H1 (cell line): ENCODE results near the gene MGST2. TPM values are rescaled to one million over a fixed set of nuclear protein-coding genes. Genes with fewer than 3 reads are reported as not detected.

Experiments used
- CTCF ChIA-PET: fragments of 300-600 bp; sonication (Branson Sonifier 250); formaldehyde crosslinking; loops from one replicate; lab custom pipeline; 2021; ENCODE audit not compliant: partially characterized antibody; lab: Charles Lee
- POLR2A ChIA-PET: fragments of 300-600 bp; sonication (Branson Sonifier 250); formaldehyde crosslinking; loops from one replicate; lab custom pipeline; 2021; ENCODE audit warnings: inconsistent platforms; ENCODE audit not compliant: partially characterized antibody; lab: Charles Lee
- DNase-seq, 2 experiments: peaks; one replicate each; pipeline versions ENCODE4 v3.0.0 to v3.0.0-alpha.2; 2010 to 2022; ENCODE audit warnings: low spot score in 2 of 2, low read depth in 1 of 2, mixed read lengths in 1 of 2
- FAIRE-seq: peaks from 2 replicates; lab custom pipeline; 2011; peaks lifted over from hg19 to GRCh38; lab: Jason Lieb, UNC
- H2AFZ ChIP-seq: 2 replicates; pipeline ENCODE4 v1.8.1; 2012; ENCODE audit warnings: low read length, inconsistent platforms
- H2AK5ac ChIP-seq: 2 replicates; pipeline ENCODE4 v1.6.1; 2013; ENCODE audit warnings: low read depth, low read length
- H2BK120ac ChIP-seq: replicated peaks from 2 replicates; pipeline ENCODE3; 2013; ENCODE audit warnings: low read depth, low read length, inconsistent platforms
- H2BK12ac ChIP-seq: 2 replicates; pipeline ENCODE4 v1.6.1; 2013; ENCODE audit warnings: low read depth, low read length
- H2BK15ac ChIP-seq: 2 replicates; pipeline ENCODE4 v1.6.1; 2013; ENCODE audit warnings: low read length
- H2BK20ac ChIP-seq: 2 replicates; pipeline ENCODE4 v1.6.1; 2013; ENCODE audit warnings: low read length
- H2BK5ac ChIP-seq: 2 replicates; pipeline ENCODE4 v1.6.1; 2013; ENCODE audit warnings: low read depth, low read length
- H3K14ac ChIP-seq: 2 replicates; pipeline ENCODE4 v1.6.1; 2013; ENCODE audit warnings: inconsistent platforms; ENCODE audit not compliant: insufficient read length
- H3K18ac ChIP-seq: 2 replicates; pipeline ENCODE4 v1.6.1; 2013; ENCODE audit warnings: low read length; ENCODE audit errors: extremely low read depth
- H3K23ac ChIP-seq: 2 replicates; pipeline ENCODE4 v1.6.1; 2013; ENCODE audit warnings: inconsistent platforms; ENCODE audit not compliant: insufficient read length
- H3K23me2 ChIP-seq: 2 replicates; pipeline ENCODE4 v1.6.1; 2013; ENCODE audit warnings: low read depth, low read length
- H3K27ac ChIP-seq: 2 replicates; pipeline ENCODE4 v1.6.1; 2011; ENCODE audit warnings: low read depth, low read length, inconsistent platforms
- H3K27me3 ChIP-seq, 4 experiments: replicated peaks in 1 of 4; 1 replicate in 1 of 4; 2 replicates in 3 of 4; pipeline versions ENCODE4 v1.6.1 to v1.8.1; 2011 to 2013; ENCODE audit warnings: low read length in 3 of 4, mild to moderate bottlenecking in 3 of 4, inconsistent platforms in 2 of 4, mixed read lengths in 2 of 4, moderate library complexity in 1 of 4; ENCODE audit not compliant: control insufficient read depth in 3 of 4, insufficient read depth in 3 of 4; ENCODE audit errors: extremely low read depth in 1 of 4
- H3K36me3 ChIP-seq, 4 experiments: 2 replicates each; pipeline versions ENCODE4 v1.6.1 to v1.8.1; 2011 to 2013; ENCODE audit warnings: mild to moderate bottlenecking in 4 of 4, low read length in 3 of 4, moderate library complexity in 2 of 4, control low read depth in 1 of 4, inconsistent platforms in 1 of 4; ENCODE audit not compliant: insufficient read depth in 4 of 4, control insufficient read depth in 2 of 4
- H3K4ac ChIP-seq: replicated peaks from 2 replicates; pipeline ENCODE3; 2013; ENCODE audit warnings: low read length, low read depth, mixed read lengths, inconsistent platforms; ENCODE audit not compliant: insufficient read length
- H3K4me1 ChIP-seq, 4 experiments: replicated peaks in 1 of 4; 1 replicate in 1 of 4; 2 replicates in 3 of 4; pipeline versions ENCODE4 v1.6.1 to v1.8.1; 2011 to 2013; ENCODE audit warnings: low read length in 3 of 4, inconsistent platforms in 2 of 4, mixed read lengths in 1 of 4; ENCODE audit not compliant: insufficient read depth in 4 of 4, control insufficient read depth in 3 of 4
- H3K4me2 ChIP-seq, 2 experiments: 2 replicates each; pipeline versions ENCODE4 v1.6.1 to v1.8.1; 2011 to 2013; ENCODE audit warnings: low read depth in 2 of 2, low read length in 2 of 2, control low read depth in 1 of 2, inconsistent platforms in 1 of 2, mild to moderate bottlenecking in 1 of 2; ENCODE audit not compliant: insufficient read depth in 1 of 2
- H3K4me3 ChIP-seq, 4 experiments: fragments of 200-600, 300-600 bp in 1 of 4; sonication (generic), shearing (Covaris generic), sonication (Bioruptor Twin) in 1 of 4; 2 replicates each; pipeline versions ENCODE4 v1.5.1 to v1.8.1; 2011 to 2016; ENCODE audit warnings: low read length in 4 of 4, low read depth in 3 of 4, control low read depth in 2 of 4, inconsistent platforms in 2 of 4, mild to moderate bottlenecking in 2 of 4, mixed read lengths in 1 of 4, moderate library complexity in 1 of 4; ENCODE audit not compliant: insufficient read depth in 2 of 4; ENCODE audit errors: extremely low read depth in 1 of 4
- H3K56ac ChIP-seq: replicated peaks from 2 replicates; pipeline ENCODE3; 2013; ENCODE audit warnings: low read depth, mild to moderate bottlenecking, mixed read lengths, low read length, inconsistent platforms; ENCODE audit not compliant: insufficient read length
- H3K79me1 ChIP-seq: 2 replicates; pipeline ENCODE4 v1.6.1; 2013; ENCODE audit warnings: low read depth, low read length, control low read depth
- H3K79me2 ChIP-seq, 2 experiments: 2 replicates each; pipeline versions ENCODE4 v1.6.1 to v1.8.1; 2012 to 2013; ENCODE audit warnings: low read length in 2 of 2, mild to moderate bottlenecking in 2 of 2, inconsistent platforms in 1 of 2; ENCODE audit not compliant: insufficient read depth in 2 of 2, control insufficient read depth in 1 of 2
- H3K9ac ChIP-seq, 4 experiments: replicated peaks in 1 of 4; 1 replicate in 1 of 4; 2 replicates in 3 of 4; pipeline versions ENCODE4 v1.6.1 to v1.8.1; 2011 to 2013; ENCODE audit warnings: low read depth in 3 of 4, low read length in 3 of 4, control low read depth in 2 of 4, mild to moderate bottlenecking in 2 of 4, moderate library complexity in 2 of 4, inconsistent platforms in 1 of 4; ENCODE audit errors: extremely low read depth in 1 of 4
- H3K9me3 ChIP-seq, 2 experiments: 2 replicates each; pipeline versions ENCODE4 v1.6.1 to v1.8.1; 2012 to 2013; ENCODE audit warnings: mild to moderate bottlenecking in 2 of 2, moderate library complexity in 2 of 2, control low read depth in 1 of 2, inconsistent platforms in 1 of 2, low read depth in 1 of 2, low read length in 1 of 2, mixed read lengths in 1 of 2; ENCODE audit not compliant: insufficient read depth in 2 of 2
- H4K20me1 ChIP-seq, 2 experiments: replicated peaks in 1 of 2; 2 replicates each; pipeline versions ENCODE3 to v1.8.1; 2011 to 2013; ENCODE audit warnings: inconsistent platforms in 2 of 2, low read length in 2 of 2, mild to moderate bottlenecking in 1 of 2; ENCODE audit not compliant: insufficient read depth in 2 of 2, control insufficient read depth in 1 of 2
- H4K5ac ChIP-seq: 2 replicates; pipeline ENCODE4 v1.6.1; 2013; ENCODE audit warnings: low read length, low read depth, mixed read lengths, inconsistent platforms; ENCODE audit not compliant: insufficient read length
- H4K8ac ChIP-seq: 2 replicates; pipeline ENCODE4 v1.8.0; 2013; ENCODE audit warnings: mild to moderate bottlenecking, moderate library complexity, low read length, inconsistent platforms; ENCODE audit not compliant: insufficient read depth; ENCODE audit errors: extremely low read depth
- H4K91ac ChIP-seq: replicated peaks from 2 replicates; pipeline ENCODE3; 2013; ENCODE audit warnings: low read length, mixed read lengths, inconsistent platforms; ENCODE audit not compliant: insufficient read length
- ASH2L ChIP-seq: fragments of 200-600, 300-600 bp; sonication (generic); IDR thresholded peaks from one replicate; pipeline ENCODE4 v1.7.1; 2017; ENCODE audit warnings: low read length
- BCL11A ChIP-seq, 2 experiments: IDR thresholded peaks; one replicate each; pipeline ENCODE4 v1.6.1; 2011; ENCODE audit warnings: low read depth in 2 of 2, low read length in 2 of 2, mild to moderate bottlenecking in 2 of 2
- CREB1 ChIP-seq: IDR thresholded peaks from 2 replicates; pipeline ENCODE4 v1.6.1; 2012; ENCODE audit warnings: inconsistent platforms
- E2F6 ChIP-seq: IDR thresholded peaks from 2 replicates; pipeline ENCODE4 v1.6.1; 2012; ENCODE audit warnings: inconsistent platforms
- EGR1 ChIP-seq: IDR thresholded peaks from 2 replicates; pipeline ENCODE4 v1.6.1; 2011; ENCODE audit warnings: low read depth, low read length, borderline replicate concordance
- JUN ChIP-seq: IDR thresholded peaks from 2 replicates; pipeline ENCODE4 v1.6.1; 2011; ENCODE audit warnings: low read depth, mild to moderate bottlenecking, improper control_type of control experiment, low read length
- JUND ChIP-seq: IDR thresholded peaks from 2 replicates; pipeline ENCODE4 v1.6.1; 2011; ENCODE audit warnings: mild to moderate bottlenecking, improper control_type of control experiment, low read length
- KDM5A ChIP-seq: fragments of 200-600 bp; IDR thresholded peaks from 2 replicates; pipeline ENCODE4 v1.7.1; 2012; ENCODE audit warnings: mild to moderate bottlenecking, low read length, inconsistent platforms, mixed read lengths
- MAFK ChIP-seq: IDR thresholded peaks from 2 replicates; pipeline ENCODE4 v1.6.1; 2012; ENCODE audit warnings: low read depth, mild to moderate bottlenecking, improper control_type of control experiment, low read length
- RXRA ChIP-seq: IDR thresholded peaks from 2 replicates; pipeline ENCODE4 v1.6.1; 2011; ENCODE audit warnings: low read depth, mild to moderate bottlenecking, low read length, moderate library complexity; ENCODE audit not compliant: insufficient read depth
- SAP30 ChIP-seq: fragments of 300-600 bp; sonication (generic); IDR thresholded peaks from 2 replicates; pipeline ENCODE4 v1.7.1; 2012; ENCODE audit warnings: low read length, moderate library complexity, mild to moderate bottlenecking, inconsistent platforms; ENCODE audit not compliant: insufficient read depth, insufficient replicate concordance
- SUZ12 ChIP-seq: fragments of 200-600 bp; sonication (generic); IDR thresholded peaks from 2 replicates; pipeline ENCODE4 v1.6.1; 2012; ENCODE audit warnings: mild to moderate bottlenecking, inconsistent platforms, low read length, moderate library complexity, mixed read lengths
- WGBS, 2 experiments: shearing (Covaris generic) in 1 of 2; methylation state at CpG; one replicate each; pipeline versions ENCODE4 v1.1.6 to v1.1.7; 2013 to 2015; ENCODE audit warnings: low lambda C conversion rate in 2 of 2, mixed read lengths in 2 of 2, inconsistent platforms in 1 of 2, low coverage in 1 of 2, missing lambda C conversion rate in 1 of 2; ENCODE audit not compliant: insufficient replicate concordance in 2 of 2, insufficient coverage in 1 of 2, insufficient read length in 1 of 2; ENCODE audit errors: extremely low coverage in 1 of 2, missing lambda C conversion rate in 1 of 2; 5-methylcytosine and 5-hydroxymethylcytosine counted together
- polyA plus RNA-seq, 7 experiments: library from polyadenylated mRNA; depleted of rRNA in 3 of 7; stranded (reverse) in 5 of 7; unstranded in 2 of 7; fragments of >200 nt in 5 of 7; fragments of 200-250 nt in 2 of 7; gene quantifications; 1 replicate in 5 of 7; 2 replicates in 1 of 7; 4 replicates in 1 of 7; pipeline versions ENCODE4 v1.2.1 to v1.2.3, GENCODE V29; 2011 to 2013; ENCODE audit warnings: missing spikeins in 2 of 7, mixed read lengths in 2 of 7
- total RNA-seq: library from RNA; stranded (reverse); fragmentation: NEBNext Ultra II Directional; extraction: Animal tissue kit (Norgen Biotek cat#: 25700); gene quantifications from 2 replicates; pipeline ENCODE4 v1.2.1, GENCODE V29; 2021

Gene MGST2
- total and polyA plus RNA-seq, 2 of the 8 experiments (the other 6 are each of a cell fraction or from before 2014, with no cell fraction given): 8.0 to 13.6 TPM

DNA sequence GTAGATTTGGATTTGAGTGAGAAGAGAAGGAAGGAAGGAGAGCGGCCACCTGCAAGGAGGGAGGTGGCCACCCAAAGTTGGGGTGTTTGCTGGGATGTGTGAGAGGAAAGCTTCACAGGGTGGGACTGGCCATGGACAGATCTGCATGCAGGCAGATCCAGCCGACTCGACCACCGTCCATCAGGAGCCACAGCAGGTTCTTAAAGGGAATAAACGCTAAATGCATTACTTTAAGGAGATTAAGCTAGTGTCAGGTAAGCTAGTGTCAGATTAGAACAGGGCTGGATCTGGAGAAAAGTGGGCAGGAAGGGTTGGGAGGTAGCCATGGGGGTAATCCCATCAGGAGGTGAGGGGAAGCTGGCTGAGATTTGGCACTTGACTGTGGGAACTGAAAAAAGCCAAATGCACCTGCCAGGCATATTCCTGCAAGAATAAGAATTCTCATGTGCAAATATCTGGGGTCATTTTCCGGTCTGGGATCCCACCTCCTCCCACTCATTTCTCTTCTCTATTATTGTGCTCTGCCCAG is 79.6 kb downstream of the MGST2 start:
- Histone ChIP-seq H2AFZ (no peak overlapping the region), H3K27me3 (no peaks in the 10 kb centered on the region), H4K8ac (0 out of 2 replicates have a peak overlapping the region, but pooled peaks have one; percentile 20), H3K4me2 (no peak overlapping the region), H3K27ac (no peak overlapping the region), H3K18ac (no peak overlapping the region), H3K9me3 (no peaks in the 10 kb centered on the region), H2BK120ac (no peak overlapping the region), H3K56ac (no peak overlapping the region), H3K23ac (no peak overlapping the region), H3K9ac (no peak overlapping the region), H4K20me1 (no peaks in the 10 kb centered on the region), H3K79me2 (no peaks in the 10 kb centered on the region), H4K5ac (no peak overlapping the region), H2BK20ac (no peak overlapping the region), H2BK12ac (no peak overlapping the region), H3K14ac (no peak overlapping the region), H4K91ac (no peak overlapping the region), H2BK15ac (no peak overlapping the region), H3K4ac (no peak overlapping the region), H3K4me1 (peaks cover 0 to 5% (median 3%) of the 10 kb centered on the region in 4 experiments; a peak in 3 of 7 replicates), H3K79me1 (no peaks in the 10 kb centered on the region), H3K23me2 (no peaks in the 10 kb centered on the region; the same call in 1 of the 2 replicates), H3K36me3 (no peaks in the 10 kb centered on the region), H3K4me3 (no peak overlapping the region), H2AK5ac (no peak overlapping the region), H2BK5ac (no peak overlapping the region)
- ChIA-PET POLR2A (interaction anchor here (1.0 kb wide), 1 partner anchor 9 kb away, joined by 4 read pairs; no protein-coding TSS in a partner anchor), CTCF (interaction anchor here (0.6 to 1.6 kb wide), 4 partner anchors 15 to 288 kb away, joined by 3 to 5 read pairs (median 3); no protein-coding TSS in a partner anchor)
- no peak for FAIRE-seq
- WGBS, 2 experiments: 82% methylated on average over 6 of the region's 6 CpGs; no CpG with 5 or more reads in 1 of the 2 experiments
- peak in 1 of 2 experiments; percentile 22 for DNase-seq
- TF ChIP-seq BCL11A (IDR thresholded peaks at IDR 0.05; ENCODE audit: low read depth in 2 of 2, low read length in 2 of 2) (no peak), ASH2L (no peak), JUN (no peak), KDM5A (no peak), CREB1 (no peak), SUZ12 (no peak), RXRA (no peak), EGR1 (no peak), JUND (no peak), E2F6 (no peak), MAFK (no peak), SAP30 (no peak)
